ENCODE data around the gene TAF1C.

TAF1C gene

GRCh38 chr16:84194018-84194417 is 7.2 kb upstream of the TAF1C start:
- TF ChIP-seq, protein P1, sequence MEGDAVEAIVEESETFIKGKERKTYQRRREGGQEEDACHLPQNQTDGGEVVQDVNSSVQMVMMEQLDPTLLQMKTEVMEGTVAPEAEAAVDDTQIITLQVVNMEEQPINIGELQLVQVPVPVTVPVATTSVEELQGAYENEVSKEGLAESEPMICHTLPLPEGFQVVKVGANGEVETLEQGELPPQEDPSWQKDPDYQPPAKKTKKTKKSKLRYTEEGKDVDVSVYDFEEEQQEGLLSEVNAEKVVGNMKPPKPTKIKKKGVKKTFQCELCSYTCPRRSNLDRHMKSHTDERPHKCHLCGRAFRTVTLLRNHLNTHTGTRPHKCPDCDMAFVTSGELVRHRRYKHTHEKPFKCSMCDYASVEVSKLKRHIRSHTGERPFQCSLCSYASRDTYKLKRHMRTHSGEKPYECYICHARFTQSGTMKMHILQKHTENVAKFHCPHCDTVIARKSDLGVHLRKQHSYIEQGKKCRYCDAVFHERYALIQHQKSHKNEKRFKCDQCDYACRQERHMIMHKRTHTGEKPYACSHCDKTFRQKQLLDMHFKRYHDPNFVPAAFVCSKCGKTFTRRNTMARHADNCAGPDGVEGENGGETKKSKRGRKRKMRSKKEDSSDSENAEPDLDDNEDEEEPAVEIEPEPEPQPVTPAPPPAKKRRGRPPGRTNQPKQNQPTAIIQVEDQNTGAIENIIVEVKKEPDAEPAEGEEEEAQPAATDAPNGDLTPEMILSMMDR (IDR thresholded peaks at IDR 0.05; ENCODE audit: extremely low read depth, missing control alignments) = no peak
- DNase-seq (ENCODE audit: low spot score) = no peak

GRCh38 chr16:84193480-84193879 is 6.6 kb upstream of the TAF1C start:
- no peak for DNase-seq (ENCODE audit: low spot score)
- TF ChIP-seq, protein P1 (IDR thresholded peaks at IDR 0.05; ENCODE audit: extremely low read depth, missing control alignments) = no peak

- TF ChIP-seq, protein P1 (IDR thresholded peaks at IDR 0.05; ENCODE audit: extremely low read depth, missing control alignments) = no peak
- DNase-seq (ENCODE audit: low spot score) = no peak
Observed at GRCh38 chr16:84191466-84191865, 4.6 kb upstream of the TAF1C start.

- DNase-seq (ENCODE audit: low spot score) = no peak
- TF ChIP-seq, protein P1 (IDR thresholded peaks at IDR 0.05; ENCODE audit: extremely low read depth, missing control alignments) = no peak
Observed at GRCh38 chr16:84190731-84191388, 4.0 kb upstream of the TAF1C start, which contains the start of gene ADAD2. ADAD2 (plus strand) TSS chr16:84191157; CDS start chr16:84191231, 74 bp downstream.

- DNase-seq (ENCODE audit: low spot score) = no peak
- TF ChIP-seq, protein P1 (IDR thresholded peaks at IDR 0.05; ENCODE audit: extremely low read depth, missing control alignments) = no peak
Observed at GRCh38 chr16:84184775-84185174, 2.1 kb downstream of the TAF1C start.

DNA sequence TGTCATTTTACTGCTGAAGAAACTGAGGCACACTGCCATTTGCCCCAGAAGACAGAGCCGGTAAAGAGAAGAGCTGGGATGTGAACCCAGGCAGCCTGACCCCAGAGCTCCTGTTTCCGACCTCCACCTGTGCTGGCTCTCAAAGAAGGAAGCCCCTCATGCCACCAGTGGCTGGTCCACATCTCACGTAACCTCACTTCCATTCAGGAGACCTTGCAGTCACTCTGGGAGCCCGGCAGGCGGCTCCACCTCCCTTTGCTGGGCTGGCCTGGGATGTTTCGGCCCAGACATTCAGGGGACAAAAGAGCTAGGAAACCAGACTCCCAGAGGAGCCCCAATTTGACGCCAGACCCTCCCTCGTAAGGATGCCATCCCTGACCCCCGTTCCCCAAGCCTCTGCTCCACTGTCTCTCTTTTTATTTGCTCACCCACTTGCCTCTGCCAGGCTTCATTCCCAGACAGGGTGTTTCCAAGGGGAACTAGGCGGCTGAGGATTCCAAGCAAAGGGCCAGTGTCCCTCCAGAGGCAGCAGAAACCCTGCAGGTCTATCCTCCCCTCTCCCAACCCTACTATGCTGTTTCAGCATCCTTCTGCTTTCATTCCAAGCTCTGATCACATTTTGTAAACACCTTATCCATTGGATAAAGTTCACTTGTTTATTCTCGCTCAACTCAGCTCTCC is 2.8 kb downstream of the TAF1C start:
- no peak for DNase-seq (ENCODE audit: low spot score)
- TF ChIP-seq, protein P1 (IDR thresholded peaks at IDR 0.05; ENCODE audit: extremely low read depth, missing control alignments) = no peak

DNA sequence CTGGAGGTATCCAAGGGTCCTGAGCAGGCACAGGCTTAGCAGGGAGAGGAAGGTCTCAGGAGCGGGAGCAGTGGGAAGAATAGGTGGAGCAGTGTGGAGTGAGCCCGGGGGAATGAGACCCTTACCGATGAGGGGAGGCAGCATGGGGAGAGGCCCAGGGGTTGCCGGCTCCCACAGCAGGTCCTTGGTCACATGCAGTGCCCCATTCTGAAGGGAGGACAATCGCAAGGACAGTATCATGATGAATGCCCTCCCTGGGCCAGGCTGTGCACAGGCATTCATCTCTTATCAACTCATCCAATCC is 3.3 kb downstream of the TAF1C start:
- TF ChIP-seq, protein P1 (IDR thresholded peaks at IDR 0.05; ENCODE audit: extremely low read depth, missing control alignments) = no peak
- DNase-seq (ENCODE audit: low spot score) = no peak
